OCI-LY7 (cell line): ENCODE measurements around the gene CEP70. TPM values are rescaled to one million over a fixed set of nuclear protein-coding genes. Genes with fewer than 3 reads are reported as not detected.

ENCODE experiments used
- BruUV-seq: library from RNA; stranded (reverse); fragments of 400-500 nt; replicated peaks from 2 replicates; lab custom pipeline; 2021; lab: Mats Ljungman, UMichigan
- CTCF ChIA-PET: fragments of 300-600 bp; sonication (Branson Sonifier 250); formaldehyde crosslinking; loops from one replicate; lab custom pipeline; 2022; ENCODE audit warnings: antibody characterized with exemption; ENCODE audit not compliant: unreplicated experiment; lab: Charles Lee
- POLR2A ChIA-PET: fragments of 300-600 bp; sonication (Branson Sonifier 250); formaldehyde crosslinking; loops from one replicate; lab custom pipeline; 2022; ENCODE audit warnings: antibody characterized with exemption; lab: Charles Lee
- DNase-seq: peaks from one replicate; pipeline ENCODE4 v3.0.0-alpha.2; 2015; ENCODE audit warnings: low spot score
- H2AFZ ChIP-seq: fragments of 200-600 bp; sonication (generic), shearing (Covaris generic); 2 replicates; pipeline ENCODE4 v1.6.1; 2014; ENCODE audit warnings: mild to moderate bottlenecking, antibody characterized with exemption, low read length, moderate library complexity
- H3K27ac ChIP-seq: fragments of 200-600 bp; sonication (generic); 2 replicates; pipeline ENCODE4 v1.5.1; 2014; ENCODE audit warnings: mixed run types, low read depth, mild to moderate bottlenecking, moderate library complexity, low read length, inconsistent platforms; ENCODE audit not compliant: poor library complexity, severe bottlenecking
- H3K36me3 ChIP-seq: fragments of 200-600 bp; sonication (generic); 2 replicates; pipeline ENCODE4 v1.6.1; 2014; ENCODE audit warnings: mild to moderate bottlenecking, antibody characterized with exemption, low read length, moderate library complexity, mixed read lengths; ENCODE audit not compliant: insufficient read depth
- H3K4me1 ChIP-seq: fragments of 200-600 bp; sonication (generic); 2 replicates; pipeline ENCODE4 v1.5.1; 2014; ENCODE audit warnings: mild to moderate bottlenecking, low read length; ENCODE audit not compliant: insufficient read depth, poor library complexity, severe bottlenecking
- H3K4me2 ChIP-seq: fragments of 200-600 bp; sonication (generic); 2 replicates; pipeline ENCODE4 v1.6.1; 2014; ENCODE audit warnings: mild to moderate bottlenecking, low read length
- H3K4me3 ChIP-seq: fragments of 200-600 bp; sonication (generic); 2 replicates; pipeline ENCODE4 v1.5.1; 2014; ENCODE audit warnings: mild to moderate bottlenecking, low read depth, low read length; ENCODE audit not compliant: poor library complexity, severe bottlenecking
- H3K79me2 ChIP-seq: fragments of 200-600 bp; sonication (generic); 2 replicates; pipeline ENCODE4 v1.6.1; 2016; ENCODE audit warnings: low read depth, mild to moderate bottlenecking, low read length, moderate library complexity, mixed read lengths; ENCODE audit not compliant: insufficient read depth
- H3K9me2 ChIP-seq: fragments of 200-600 bp; sonication (generic); 2 replicates; pipeline ENCODE4 v1.6.1; 2016; ENCODE audit warnings: mild to moderate bottlenecking, low read length, mixed read lengths; ENCODE audit not compliant: insufficient read depth
- H3K9me3 ChIP-seq: fragments of 200-600 bp; sonication (generic); 2 replicates; pipeline ENCODE4 v1.6.1; 2014; ENCODE audit warnings: mild to moderate bottlenecking, mixed run types, low read length, mixed read lengths
- H4K20me1 ChIP-seq: fragments of 200-600 bp; sonication (generic); 2 replicates; pipeline ENCODE4 v1.6.1; 2014; ENCODE audit warnings: mild to moderate bottlenecking, antibody characterized with exemption, low read length, moderate library complexity, mixed read lengths; ENCODE audit not compliant: insufficient read depth
- EZH2phosphoT487 ChIP-seq: fragments of 200-600 bp; sonication (generic); IDR thresholded peaks from 2 replicates; pipeline ENCODE4 v1.6.1; 2018; ENCODE audit warnings: low read depth, borderline replicate concordance, mild to moderate bottlenecking, mixed run types, antibody characterized with exemption, low read length, moderate library complexity, mixed read lengths
- intact Hi-C: fragments of 100-400 bp; cut with micrococcal nuclease; formaldehyde crosslinking; loops from one replicate; pipeline ENCODE4 v1.10.0; 2022; ENCODE audit not compliant: unreplicated experiment
- total RNA-seq, 2 experiments: library from RNA; depleted of rRNA in 1 of 2; stranded (reverse); fragments of >200 nt in 1 of 2; shearing (Covaris generic) in 1 of 2; gene quantifications; 2 replicates each; pipeline ENCODE4 v1.2.3, GENCODE V29; 2014 to 2022
- TF ChIP-seq, protein P1 (sequence below): fragments of 200-600 bp; sonication (generic); conservative IDR thresholded peaks from 2 replicates; pipeline ENCODE4 v1.5.1; 2014; ENCODE audit warnings: mild to moderate bottlenecking, antibody characterized with exemption, low read length, moderate library complexity, mixed read lengths

The CEP70 gene
- total RNA-seq, 2 experiments from 2014 or later = 29.2 to 32.3 TPM

DNA sequence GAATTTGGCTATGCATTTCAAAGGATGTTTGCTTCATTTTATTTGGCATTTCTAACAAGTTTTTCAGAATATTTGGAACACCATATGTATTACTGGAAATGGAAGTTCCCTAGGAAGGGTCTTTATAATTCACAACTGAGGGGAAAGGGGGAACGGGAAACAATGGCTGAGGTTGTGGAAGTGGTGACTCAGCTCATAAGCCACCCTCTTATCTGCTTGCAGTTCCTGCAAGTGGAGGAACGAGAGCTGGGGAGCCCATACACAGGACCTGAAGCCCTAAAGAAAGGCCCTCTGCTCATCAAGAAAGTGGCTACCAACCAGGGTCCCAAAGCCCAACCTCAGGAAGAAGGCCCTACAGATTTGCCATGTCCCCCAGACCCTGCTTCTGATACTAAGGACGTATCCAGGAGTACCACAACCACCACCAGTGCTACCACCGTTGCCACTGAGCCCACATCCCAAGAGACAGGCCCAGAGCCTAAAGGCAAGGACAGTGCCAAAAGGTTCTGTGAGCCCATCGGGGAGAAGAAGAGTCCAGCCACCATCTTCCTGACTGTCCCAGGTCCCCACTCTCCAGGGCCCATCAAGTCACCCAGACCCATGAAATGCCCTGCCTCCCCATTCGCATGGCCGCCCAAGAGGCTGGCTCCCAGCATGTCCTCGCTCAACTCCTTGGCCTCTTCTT lies 121.8 kb downstream of the CEP70 start:
- CTCF ChIA-PET = no interaction called here
- Histone ChIP-seq H3K4me1 (no peaks in the 10 kb centered on the region), H3K9me3 (no peaks in the 10 kb centered on the region), H3K79me2 (no peaks in the 10 kb centered on the region), H4K20me1 (no peaks in the 10 kb centered on the region), H3K27ac (no peak overlapping the region), H2AFZ (no peak overlapping the region), H3K36me3 (no peaks in the 10 kb centered on the region), H3K4me2 (no peak overlapping the region), H3K4me3 (no peak overlapping the region), H3K9me2 (no peaks in the 10 kb centered on the region)
- intact Hi-C loops = no loop called here
- DNase-seq = no peak
- POLR2A ChIA-PET = interaction anchor here (1.6 kb wide), 1 partner anchor 178 kb away, joined by 3 read pairs; no protein-coding TSS in a partner anchor
- no peak for TF ChIP-seq EZH2phosphoT487
- TF ChIP-seq, protein P1, sequence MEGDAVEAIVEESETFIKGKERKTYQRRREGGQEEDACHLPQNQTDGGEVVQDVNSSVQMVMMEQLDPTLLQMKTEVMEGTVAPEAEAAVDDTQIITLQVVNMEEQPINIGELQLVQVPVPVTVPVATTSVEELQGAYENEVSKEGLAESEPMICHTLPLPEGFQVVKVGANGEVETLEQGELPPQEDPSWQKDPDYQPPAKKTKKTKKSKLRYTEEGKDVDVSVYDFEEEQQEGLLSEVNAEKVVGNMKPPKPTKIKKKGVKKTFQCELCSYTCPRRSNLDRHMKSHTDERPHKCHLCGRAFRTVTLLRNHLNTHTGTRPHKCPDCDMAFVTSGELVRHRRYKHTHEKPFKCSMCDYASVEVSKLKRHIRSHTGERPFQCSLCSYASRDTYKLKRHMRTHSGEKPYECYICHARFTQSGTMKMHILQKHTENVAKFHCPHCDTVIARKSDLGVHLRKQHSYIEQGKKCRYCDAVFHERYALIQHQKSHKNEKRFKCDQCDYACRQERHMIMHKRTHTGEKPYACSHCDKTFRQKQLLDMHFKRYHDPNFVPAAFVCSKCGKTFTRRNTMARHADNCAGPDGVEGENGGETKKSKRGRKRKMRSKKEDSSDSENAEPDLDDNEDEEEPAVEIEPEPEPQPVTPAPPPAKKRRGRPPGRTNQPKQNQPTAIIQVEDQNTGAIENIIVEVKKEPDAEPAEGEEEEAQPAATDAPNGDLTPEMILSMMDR = no peak
- no TSS peak for BruUV-seq

DNA sequence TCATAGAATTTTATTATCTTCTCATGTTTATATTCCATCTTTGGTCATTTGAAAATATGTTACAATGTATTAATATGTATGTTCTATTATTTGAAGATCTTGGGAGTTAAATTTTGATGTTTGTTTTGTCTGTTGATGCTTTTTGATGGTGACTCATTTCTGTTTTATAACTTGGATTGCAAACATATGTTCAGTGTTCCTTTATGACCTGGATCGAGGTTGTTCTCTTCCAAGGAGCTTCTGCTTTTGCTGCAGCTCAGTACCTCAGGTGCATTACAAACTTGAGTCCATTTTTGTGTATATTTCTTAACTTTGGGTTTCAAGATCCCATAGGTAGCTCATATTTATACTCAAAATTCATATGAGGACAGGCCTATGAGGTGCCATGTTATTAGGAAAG lies 122.6 kb downstream of the CEP70 start:
- CTCF ChIA-PET = no interaction called here
- no peak overlapping the region for H3K4me2 ChIP-seq
- H3K9me3 ChIP-seq = no peaks in the 10 kb centered on the region
- no peaks in the 10 kb centered on the region for H4K20me1 ChIP-seq
- H3K27ac ChIP-seq = no peak overlapping the region
- intact Hi-C loops = no loop called here
- no peaks in the 10 kb centered on the region for H3K79me2 ChIP-seq
- TF ChIP-seq, protein P1 = no peak
- TF ChIP-seq EZH2phosphoT487 = no peak
- POLR2A ChIA-PET = interaction anchor here (1.6 kb wide), 1 partner anchor 179 kb away, joined by 3 read pairs; no protein-coding TSS in a partner anchor
- no peak overlapping the region for H3K4me3 ChIP-seq
- BruUV-seq = no TSS peak
- no peaks in the 10 kb centered on the region for H3K4me1 ChIP-seq
- DNase-seq = no peak
- H2AFZ ChIP-seq = no peak overlapping the region
- H3K36me3 ChIP-seq = no peaks in the 10 kb centered on the region
- H3K9me2 ChIP-seq = no peaks in the 10 kb centered on the region

DNA sequence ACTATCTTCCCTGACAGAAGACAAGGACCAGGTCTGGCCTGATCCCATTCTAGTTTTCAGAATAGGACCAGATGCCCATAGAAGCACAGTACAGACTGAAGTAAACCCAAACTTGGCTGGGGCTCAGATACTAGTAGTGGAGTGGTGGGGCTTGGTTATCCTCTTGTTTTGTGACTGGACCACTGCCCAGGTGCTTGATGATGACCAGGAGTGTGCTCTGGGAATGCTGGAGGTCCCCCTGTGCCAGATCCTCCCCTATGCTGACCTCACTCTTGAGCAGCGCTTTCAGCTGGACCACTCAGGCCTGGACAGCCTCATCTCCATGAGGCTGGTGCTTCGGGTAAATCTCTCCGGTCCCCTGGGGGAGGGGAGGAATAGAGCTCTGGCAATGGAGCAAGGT lies 123.4 kb downstream of the CEP70 start:
- Histone ChIP-seq H3K79me2 (no peaks in the 10 kb centered on the region), H3K9me3 (no peaks in the 10 kb centered on the region), H3K9me2 (no peaks in the 10 kb centered on the region), H3K36me3 (no peaks in the 10 kb centered on the region), H4K20me1 (no peaks in the 10 kb centered on the region), H3K27ac (no peak overlapping the region), H2AFZ (no peak overlapping the region), H3K4me2 (no peak overlapping the region), H3K4me3 (no peak overlapping the region), H3K4me1 (no peaks in the 10 kb centered on the region)
- no peak for DNase-seq
- BruUV-seq = no TSS peak
- TF ChIP-seq, protein P1 = no peak
- no peak for TF ChIP-seq EZH2phosphoT487
- ChIA-PET POLR2A (interaction anchor here (1.6 kb wide), 1 partner anchor 180 kb away, joined by 3 read pairs; no protein-coding TSS in a partner anchor), CTCF (no interaction called here)
- intact Hi-C loops = no loop called here
